NOMO-1 (cell line): Measurements from ENCODE around the gene PDGFD.

Source experiments
- DNase-seq, 2 experiments: peaks; one replicate each; lab custom pipeline; 2025; ENCODE audit not compliant: unreplicated experiment in 2 of 2; lab: John Stamatoyannopoulos, UW

Gene PDGFD

DNA sequence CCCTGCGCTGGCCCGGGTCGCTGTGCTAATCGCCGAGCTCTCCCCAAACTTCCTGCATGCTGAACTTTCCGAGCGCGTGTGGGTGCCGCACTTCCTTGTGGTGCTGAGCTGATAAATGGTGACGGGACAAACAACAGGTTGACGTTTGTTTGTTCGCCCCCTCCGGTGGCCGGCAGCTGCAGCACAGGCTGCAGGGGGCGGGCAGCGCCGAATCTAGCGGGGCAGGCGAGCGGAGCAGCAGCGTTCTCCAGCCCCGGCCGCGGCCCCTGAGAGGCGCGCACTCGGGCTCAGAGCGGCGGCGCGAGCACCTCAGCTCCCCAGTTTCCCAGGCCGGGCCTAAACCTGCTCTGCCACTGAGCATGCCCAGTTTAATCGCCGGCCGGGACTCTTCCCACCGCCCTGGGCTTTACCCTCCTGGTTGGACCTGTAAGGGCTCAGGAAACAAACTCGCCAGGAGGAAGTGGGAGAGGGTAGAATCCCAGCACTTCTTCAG lies at the start of gene PDGFD:
Gene PDGFD, minus strand, starts transcription at position 120 of the 493 bp plus-strand sequence.
- DNase-seq, result peak; percentile 72 to 73

DNA sequence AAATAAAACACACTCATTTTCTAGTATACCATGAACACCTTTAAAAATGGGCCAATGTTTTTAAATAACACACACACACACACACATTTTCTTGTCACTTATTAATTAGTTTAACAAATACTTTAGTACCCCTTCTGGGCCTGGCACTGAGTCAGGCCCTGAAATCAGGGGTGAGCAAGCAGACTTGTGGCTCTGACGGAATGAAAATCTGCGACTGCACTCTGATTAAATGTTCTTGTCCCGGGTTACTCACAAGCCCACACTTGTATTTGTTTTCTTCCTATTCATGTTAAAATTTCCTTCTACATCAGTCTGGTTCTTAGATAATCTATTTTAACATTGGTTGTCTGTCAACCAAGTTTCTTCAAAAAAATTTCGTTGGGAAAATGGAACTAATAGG lies 43.0 kb upstream of the PDGFD start:
- no peak for DNase-seq

DNA sequence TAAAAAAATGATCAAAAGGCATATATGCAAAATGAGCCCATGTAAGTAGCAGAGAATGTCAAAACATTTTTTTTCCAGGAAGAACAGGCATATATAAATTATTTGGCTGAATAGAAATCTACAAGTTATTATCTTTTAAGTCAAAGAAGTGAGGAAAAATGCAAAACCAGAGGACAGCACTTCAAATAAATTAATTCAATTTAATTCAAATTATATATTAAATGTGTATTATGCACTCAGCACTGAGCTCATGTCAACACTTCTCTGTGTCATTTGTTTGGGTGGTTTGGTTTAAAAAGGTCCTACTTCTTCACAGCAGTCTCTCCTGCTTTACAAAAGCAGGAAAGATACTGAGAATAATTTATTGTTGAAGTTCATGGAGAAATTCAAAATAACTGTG lies 41.9 kb upstream of the PDGFD start:
- no peak for DNase-seq

DNA sequence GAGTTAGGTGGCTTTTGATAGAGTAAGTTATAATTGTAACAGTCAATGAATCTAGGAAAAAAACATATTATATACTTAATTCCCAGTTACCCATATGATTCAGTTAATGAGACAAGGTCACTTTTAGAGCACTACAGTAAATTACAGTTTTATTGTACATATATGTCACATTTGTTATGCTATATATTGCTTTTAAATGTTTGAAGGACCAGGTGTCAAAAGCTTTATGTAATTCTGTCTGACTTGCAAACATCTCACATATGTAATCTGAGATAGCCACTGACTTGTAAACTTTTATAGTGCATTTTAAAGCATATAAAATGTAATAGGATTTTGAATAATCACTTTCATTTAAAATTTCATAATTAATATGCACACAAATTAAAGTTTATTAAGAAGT lies 36.7 kb upstream of the PDGFD start:
- DNase-seq, result no peak

DNA sequence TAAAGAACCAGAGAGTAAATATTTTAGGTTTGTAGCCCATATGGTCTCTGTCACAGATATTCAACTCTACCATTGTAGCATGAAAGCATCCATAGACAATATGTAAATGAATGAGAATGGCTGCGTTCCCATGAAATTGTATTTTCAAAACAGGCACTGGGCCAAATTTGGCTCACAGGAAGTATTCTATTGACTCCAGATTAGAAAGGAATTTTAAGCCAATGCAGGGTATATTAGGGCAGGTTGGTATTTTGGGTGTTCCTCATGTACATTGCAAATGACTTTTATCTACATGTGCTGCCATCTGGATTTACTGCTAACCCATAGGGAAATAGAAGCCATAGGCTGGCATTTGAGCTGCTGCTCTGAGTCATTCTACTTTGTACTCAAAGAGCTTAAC lies 35.1 kb upstream of the PDGFD start:
- DNase-seq, result no peak

DNA sequence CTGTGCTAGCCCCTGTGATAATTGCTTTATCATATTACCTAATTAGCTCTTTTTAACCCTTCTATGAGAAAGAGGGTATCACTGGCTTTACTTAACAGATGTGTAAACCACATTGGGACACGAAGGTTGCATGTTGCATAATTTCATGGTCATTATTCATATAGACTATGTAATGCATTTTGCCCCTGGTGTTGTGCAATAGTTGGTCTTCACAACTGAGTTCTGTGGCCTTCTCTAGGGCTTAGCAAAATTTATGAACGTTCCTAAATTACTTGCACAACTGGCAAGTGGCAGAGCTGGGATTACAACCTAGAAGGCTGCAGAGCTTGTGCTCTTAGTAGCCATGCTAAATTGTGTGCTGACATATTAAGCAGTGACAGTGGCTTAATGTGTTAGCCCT lies 34.6 kb upstream of the PDGFD start:
- peak; percentile 92 to 98 for DNase-seq

DNA sequence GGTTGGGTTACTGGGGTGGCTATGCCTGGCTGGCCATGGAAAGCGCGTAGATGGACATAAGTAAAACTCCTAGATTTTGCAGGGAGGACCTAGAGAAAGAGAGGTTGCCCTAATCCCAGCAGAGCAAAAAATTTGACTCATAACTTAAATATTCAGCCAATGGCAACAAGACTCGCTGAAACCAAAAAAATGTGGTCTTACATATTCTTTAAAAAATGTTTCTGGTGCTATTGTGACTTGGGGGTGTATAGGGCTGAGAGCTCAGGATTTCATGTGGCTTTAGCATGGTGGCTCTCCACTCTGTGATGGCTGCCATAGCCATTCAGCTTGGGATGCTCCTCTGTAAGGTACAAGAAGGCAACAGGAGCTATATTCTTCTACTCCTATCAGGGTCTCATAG lies 27.2 kb upstream of the PDGFD start:
- no peak for DNase-seq

DNA sequence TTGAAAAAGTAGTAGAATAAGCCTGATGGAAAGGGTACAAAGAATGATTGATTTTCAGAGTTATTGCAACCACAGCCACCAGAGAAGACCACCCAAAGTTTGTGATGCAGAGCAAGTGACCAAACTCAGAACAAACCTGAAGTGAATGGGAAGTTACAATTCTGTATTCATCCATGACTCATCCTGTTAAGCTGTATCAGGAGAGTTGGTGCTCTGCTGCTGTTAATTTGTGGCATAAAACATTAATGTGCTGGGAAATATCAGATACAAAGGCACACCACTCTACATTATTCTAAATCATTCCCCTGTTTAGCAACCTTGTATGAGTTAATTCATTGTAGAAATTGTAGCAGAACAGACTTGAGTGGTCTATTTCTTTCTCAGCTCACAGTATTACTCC lies 19.6 kb upstream of the PDGFD start:
- DNase-seq, result no peak

DNA sequence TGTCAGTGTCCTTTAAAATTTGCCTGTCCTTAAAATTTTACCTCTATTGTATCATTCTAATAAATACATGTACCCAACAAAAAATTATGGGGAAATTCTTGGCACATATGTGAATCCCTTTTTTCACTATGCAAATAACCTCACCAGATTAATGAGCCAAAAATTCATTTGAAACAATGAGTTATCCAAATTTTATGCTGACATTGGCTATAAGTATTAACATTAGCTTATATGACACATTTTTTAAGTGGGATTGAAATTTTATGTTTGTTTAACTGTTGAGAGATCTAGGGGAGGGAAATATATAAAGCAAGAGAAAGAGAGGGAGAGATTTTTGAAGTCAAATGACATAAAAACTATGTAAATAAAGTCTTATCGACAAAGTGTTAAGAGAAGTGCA lies 11.8 kb upstream of the PDGFD start:
- DNase-seq, result no peak

DNA sequence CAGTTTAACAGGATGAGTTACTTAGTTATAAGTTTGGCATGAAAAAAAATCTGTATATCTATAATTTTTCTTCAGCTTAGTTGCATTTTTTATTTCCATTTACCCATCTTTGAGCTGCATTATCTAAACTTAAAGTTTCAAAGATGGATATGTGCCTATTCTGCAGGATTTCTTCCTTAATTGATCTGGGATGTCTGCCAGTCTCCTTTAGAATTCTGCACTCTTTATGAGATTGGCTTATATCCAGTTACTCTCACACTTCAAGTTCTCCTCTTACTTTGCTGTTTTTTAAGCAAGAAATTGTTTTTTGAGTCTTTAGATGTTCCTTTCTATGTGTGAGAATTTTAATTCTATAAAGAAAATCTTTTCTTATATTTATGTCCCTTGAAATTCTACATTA lies 5.1 kb upstream of the PDGFD start:
- DNase-seq, result no peak

DNA sequence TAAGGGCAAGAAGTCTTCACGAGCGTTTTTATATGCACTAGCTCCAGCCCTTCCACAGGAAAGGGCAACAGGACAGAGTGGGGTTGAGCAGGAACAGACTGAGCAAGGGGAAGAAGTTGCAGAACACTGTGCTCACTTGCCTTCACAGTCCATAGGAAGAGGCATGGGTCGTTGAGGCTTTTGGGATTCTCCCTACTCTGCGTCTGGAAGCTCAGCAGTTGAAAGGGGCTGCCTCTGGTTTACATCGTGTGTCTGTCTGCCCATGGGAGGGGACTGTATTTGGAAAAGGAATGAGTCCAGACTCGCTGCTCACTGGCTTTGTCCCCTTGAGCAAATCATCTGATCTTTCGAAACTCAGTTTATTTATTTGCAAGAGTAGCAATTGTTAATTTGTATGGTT lies 1.1 kb upstream of the PDGFD start:
- no peak for DNase-seq

DNA sequence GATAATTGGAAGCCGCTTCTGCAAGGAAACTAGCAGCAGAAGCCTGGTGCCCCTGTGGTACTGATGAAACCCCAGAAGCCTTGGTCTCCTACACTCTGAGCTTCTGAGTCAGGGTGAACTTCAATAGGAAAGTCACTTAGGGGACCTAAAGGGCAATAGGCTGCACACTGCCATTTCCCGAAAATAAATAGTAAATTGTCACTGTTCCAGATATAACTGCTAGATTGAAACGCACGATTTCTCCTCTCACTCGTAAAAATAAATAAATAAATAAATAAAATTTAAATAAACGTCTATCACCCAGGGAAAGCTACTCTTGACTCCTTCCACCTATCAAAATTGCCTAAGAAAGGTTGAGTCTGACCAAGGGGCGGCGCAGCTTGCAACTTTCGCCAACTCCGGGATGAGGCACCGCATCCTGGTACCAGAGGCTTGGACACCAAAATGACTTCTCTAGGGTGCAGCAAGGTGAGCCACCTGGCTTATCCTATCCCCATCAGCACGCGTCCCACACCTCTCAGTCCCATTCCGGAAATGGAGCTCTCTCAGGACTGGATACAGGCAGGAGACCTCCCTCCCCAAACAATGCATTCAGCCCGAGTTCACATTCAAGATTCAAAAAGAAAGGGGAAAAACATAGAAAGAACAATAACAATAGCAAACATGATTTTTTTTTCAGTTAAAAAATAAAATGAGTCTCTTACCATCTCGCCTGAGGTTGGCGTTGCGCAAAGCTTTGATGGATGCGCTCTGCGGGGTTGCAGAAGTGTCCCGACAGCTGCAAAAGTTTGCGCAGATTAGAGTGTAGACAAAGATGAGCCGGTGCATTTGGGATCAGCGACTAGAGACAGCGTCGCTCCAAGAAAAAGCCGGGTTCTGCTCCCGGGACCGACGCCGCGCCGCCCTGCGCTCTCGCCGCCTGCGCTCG lies 583 bp downstream of the PDGFD start:
- peak; percentile 43 to 68 for DNase-seq

DNA sequence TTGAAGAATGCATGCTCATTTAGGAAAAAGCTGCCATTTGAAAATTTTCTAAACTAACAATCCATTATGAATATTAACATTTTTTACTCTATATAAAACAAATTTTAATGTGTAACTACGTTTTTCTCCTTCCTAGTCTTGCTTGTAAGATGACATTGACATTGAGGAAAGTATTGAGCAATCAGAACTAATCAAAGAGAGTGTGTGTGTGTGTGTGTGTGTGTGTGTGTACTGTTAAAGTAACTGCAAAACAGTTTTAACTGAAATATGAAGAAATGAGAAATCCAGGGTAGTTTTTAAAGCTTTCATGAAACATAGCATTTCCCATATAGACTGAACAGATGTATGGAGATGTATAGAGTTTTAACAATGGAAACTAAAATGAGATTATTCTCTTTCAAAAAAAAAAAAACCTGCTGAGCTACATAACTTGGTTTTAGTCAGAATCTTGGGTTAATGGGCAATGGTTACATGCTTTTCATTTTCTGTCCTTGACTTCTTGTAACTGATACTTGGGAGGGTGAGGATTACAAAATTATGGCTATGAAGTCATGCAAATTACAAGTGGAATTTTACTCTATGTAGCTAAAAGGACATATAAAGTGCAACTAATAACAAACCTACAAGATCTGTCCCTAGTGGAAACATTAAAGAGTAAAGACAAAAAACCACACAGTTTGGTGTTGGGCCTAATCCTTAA lies 2.0 kb downstream of the PDGFD start:
- DNase-seq, result no peak

DNA sequence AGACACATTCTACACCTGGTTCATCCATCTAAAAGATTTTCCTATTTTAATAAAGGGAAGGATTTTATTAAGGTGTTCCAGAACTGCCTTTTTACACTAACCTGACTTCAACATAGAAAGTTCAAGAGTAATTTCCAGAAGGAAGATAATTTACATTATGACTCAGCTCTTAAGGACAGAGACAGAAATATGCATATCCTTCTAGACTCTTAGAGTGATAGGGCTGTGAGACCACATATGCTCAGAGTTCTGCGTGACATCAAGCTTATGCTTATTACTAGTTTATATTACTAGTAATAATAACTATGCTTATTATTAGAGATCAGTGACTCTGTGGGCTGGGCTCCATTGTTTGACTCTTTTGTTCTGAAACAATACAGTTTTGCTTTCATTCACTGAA lies 4.6 kb downstream of the PDGFD start:
- no peak for DNase-seq

DNA sequence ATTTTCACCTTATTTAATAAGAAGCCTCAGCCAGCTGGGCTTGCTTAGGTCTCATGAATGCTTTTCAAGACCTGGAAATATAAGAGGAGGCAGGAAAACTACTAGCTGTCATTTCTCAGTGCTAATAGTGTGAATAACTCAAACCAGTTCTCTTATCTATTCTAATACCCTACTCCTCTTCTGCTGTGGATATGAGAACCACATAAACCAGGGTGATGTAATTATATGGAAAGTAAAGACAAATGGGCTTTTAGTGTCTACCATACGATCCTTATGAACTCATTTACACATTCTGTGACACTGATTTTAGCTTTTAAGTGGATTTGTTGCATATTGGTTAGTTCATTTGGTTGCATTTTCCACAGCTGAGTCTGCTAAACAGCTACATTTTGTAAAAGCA lies 8.6 kb downstream of the PDGFD start:
- no peak for DNase-seq

DNA sequence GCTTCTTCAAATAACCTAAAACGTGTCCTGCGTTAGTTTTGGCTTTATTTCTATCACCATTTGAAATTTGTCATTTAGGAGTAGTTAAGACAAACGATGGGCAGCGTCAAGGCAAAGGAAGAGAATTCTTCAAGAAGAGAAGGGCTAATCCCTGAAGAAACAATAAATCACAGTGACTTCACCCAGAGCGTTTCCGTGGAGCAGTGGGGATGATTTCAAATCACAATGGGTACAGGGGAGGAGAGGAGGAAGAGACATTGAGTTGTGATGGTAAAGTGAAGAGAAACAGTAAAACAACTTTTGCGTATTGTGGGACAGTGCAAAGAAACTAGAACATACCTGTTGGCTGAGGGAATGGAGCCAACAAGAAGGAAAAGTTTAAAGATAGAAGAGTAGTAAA lies 9.7 kb downstream of the PDGFD start:
- DNase-seq, result no peak

DNA sequence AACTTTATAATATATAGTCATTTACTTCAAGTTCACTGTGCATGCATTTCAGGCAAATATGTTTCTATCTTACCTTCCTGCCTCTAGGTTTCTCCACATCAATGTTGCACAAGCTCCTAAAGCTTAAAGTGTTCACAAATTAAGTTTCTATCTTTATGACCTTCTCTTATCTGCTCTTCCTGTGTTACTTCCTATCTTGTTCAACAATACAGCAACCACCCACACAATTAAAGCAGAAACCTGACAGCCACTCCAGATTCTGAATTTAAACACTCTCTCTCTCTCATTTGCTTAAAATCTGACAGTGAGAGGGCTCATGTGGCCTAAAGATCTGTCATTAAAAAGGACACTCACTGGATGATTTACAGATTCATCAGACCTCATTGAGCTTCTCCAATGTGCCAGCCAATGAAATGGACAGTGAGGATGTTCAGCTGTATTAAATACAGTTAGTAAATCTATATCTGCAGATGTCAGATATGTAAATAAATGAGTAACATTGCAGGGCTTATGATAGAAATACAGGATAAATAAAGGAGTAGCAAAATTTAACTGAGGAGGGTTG lies 10.9 kb downstream of the PDGFD start:
- DNase-seq, result peak; percentile 72 to 90

DNA sequence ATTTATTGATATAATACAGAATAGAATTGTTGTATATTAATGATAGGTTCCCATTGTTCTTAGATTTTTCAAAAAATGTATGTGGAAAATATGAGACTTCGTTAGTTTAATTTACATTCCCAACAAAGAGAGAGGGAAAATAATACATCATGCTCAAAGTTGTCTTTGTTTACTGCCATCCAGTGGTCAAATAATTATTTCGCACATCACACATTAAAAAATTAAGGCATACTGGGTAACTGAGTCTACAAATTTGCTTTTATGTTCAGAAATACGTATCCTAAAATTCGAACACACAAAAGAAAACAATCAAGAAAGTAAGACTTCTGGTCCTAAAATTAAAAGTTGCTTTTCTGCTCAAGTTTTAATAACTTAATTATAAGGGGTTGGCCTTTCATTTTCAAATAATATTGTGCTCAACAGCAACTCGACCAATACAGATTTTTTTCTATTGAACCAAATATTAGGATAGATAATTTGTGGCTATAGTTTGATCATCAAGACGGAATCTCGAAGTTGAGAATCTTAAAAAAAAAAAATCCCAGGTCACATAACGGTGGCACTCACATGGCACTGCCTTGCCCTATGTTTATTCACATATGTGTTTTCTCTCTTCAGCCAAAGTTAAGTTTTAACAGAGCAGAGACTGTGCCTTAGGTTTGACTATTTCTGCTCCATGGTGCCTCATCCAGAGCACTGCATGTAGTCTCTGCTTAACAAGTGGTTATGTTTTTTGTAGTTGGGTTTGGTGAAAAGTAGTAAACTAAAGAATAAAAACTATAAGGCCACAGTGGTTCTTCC lies 12.3 kb downstream of the PDGFD start:
- no peak for DNase-seq

DNA sequence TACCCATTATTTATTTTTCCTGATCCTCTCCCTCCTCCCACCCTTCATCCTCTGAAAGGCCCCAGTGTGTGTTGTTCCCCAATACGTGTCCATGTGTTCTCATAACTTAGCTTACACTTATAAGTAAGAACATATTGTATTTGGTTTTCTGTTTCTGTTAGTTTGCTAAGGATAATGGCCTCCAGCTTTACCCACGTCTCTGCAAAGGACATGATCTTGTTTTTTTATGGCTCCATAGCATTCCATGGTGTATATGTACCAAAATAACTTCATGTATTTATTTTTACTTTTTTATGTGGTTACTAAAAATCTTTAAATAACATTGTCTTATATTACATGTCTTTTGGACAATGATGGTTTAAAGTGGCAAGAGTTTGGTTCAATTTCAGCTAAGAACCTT lies 15.2 kb downstream of the PDGFD start:
- no peak for DNase-seq

DNA sequence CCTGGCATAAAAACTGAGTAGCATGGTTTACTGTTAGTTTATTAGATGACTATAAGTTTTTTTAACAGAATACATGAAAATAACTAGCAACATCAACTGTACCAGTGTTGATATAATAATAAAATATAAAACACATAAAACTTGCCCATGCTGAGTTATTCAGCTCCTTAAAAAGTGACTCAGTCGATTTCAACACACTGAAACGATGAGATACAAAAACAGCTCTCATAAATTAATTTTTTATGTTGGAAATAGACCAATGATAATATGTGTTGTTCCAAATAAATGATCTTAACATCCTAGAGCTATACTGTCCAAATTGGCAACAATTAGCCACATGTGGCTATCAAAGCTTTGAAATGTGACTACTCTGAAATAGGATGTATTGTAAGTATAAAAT lies 15.9 kb downstream of the PDGFD start:
- peak in 1 of 2 experiments; percentile 12 for DNase-seq

DNA sequence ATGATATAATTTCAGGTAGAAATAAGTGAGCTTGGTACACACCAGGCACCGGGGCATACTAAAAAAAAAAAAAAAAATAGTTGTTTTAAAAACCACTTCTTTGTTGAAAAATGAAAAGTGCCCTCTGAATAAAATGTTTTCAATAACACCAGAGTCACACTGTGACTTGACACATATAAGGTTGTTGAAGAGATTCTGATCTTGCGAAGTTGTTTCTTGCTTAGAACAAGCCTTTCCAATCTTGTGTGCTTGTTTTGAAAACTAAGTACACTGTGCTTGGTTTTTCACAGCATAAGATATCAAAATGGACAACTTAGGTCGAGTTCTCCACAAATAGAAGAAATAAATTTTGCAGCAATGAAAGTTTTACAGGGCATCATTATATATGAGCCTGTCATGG lies 17.0 kb downstream of the PDGFD start:
- DNase-seq, result no peak
